HG02870 (cell line): ENCODE results near the gene AQP5.
"Not testable (repeated sequence)": the region's sequence is repeated elsewhere in the genome, so short reads cannot be mapped to it uniquely, and the experiment has no call there.

Experiments used
- ATAC-seq: cut with Tn5 transposase; IDR thresholded peaks from one replicate; pipeline ENCODE4 v1.9.1; 2021; ENCODE audit warnings: mild to moderate bottlenecking, moderate library complexity; ENCODE audit not compliant: unreplicated experiment

The AQP5 gene

GRCh38 chr12:49979016-49979586 lies 17.4 kb downstream of the AQP5 start:
- ATAC-seq, result no peak

GRCh38 chr12:49979791-49980190 lies 18.1 kb downstream of the AQP5 start:
- ATAC-seq, result no peak

- ATAC-seq, result no peak
Observed at GRCh38 chr12:49980501-49981349, 19.1 kb downstream of the AQP5 start.

- ATAC-seq, result no peak
Observed at GRCh38 chr12:49982246-49983087, 20.8 kb downstream of the AQP5 start.

- no peak for ATAC-seq
Observed at GRCh38 chr12:49983892-49984291, 22.2 kb downstream of the AQP5 start.

- no peak for ATAC-seq
Observed at GRCh38 chr12:49984476-49985359, 23.0 kb downstream of the AQP5 start.

- no peak for ATAC-seq
Observed at GRCh38 chr12:49985981-49986380, 24.3 kb downstream of the AQP5 start.

DNA sequence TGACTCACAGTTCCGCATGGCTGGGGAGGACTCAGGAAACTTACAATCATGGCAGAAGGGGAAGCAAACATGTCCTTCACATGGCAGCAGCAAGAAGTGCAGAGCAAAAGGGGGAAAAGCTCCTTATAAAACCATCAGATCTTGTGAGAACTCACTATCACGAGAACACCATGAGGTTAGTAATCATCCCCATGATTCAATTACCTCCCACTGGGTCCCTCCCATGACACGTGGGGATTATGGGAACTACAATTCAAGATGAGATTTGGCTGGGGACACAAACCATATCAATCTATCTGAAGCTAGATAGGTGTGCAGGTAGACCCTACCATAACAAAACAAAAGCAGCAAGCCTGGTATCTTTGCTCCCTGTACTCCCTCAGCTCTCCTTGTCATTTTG lies 24.8 kb downstream of the AQP5 start:
- not testable (repeated sequence) for ATAC-seq

DNA sequence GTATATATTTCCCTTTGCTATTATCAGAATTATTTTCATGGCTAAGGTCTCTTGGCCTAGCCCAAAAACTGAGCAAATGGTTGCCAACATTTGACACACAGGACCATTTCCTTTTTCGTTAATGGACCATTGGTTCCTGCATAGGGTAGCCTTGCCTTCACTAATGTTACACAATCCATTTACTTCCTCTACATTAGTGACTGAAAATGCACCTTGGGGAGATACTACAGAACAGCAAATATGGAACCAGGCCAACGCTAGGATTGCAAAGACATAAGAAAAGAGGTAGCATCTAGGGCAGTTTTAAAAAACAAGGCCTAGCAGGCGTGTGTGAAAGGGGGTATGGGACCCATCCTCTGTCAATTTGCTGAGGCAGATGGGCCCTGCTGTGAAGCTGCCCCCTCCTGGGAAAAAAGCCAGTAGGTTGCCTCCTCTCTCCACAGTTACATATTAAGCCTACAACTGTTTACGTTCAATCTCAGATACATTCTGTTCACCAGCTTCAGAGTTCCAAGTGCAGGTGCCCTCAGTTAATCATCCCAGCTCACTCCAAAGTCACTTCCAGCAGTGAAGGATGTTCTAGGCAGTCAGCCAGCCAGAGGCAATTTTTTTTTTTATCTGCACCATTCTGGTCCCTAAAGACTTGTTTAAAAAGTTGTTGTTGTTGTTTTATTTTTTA lies 26.1 kb downstream of the AQP5 start:
- ATAC-seq, result no peak

DNA sequence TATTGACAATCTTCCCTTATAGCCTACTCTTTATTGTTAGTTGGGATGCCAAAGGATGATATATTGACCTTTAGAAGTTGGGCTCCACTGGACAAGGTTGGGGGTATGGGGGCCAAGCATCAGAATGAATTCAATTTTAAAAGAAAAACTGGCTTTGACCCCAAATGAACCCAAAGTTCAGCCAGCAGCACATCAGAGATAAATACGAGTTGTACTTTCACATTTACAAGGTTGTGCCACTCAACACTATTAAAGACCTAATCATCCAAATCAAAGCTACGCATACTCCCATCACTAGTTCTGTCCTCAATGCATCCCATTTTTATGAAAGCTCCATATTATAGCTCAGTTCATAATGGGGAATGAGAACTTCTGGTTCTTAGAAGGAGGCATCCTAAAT lies 27.7 kb downstream of the AQP5 start:
- ATAC-seq, result not testable (repeated sequence)

DNA sequence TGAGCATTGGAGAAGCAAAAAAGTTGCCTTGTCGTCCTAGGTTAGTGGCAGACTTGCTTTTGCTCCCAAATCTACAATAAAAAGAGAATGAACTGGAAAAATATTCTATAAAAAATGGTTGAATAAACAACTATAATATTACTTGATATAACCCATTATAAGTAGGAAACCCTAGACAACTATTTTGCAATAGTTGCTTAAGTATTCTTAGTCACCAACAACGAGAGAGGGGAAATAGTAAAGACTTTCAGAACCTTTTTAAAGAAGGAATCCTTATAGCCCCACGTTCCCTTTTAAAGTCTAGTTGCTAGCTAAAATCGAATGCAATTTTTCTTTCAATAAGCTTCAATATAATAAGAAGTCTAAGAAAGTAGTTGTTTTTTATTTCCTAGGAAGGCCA lies 28.6 kb downstream of the AQP5 start:
- ATAC-seq, result no peak

DNA sequence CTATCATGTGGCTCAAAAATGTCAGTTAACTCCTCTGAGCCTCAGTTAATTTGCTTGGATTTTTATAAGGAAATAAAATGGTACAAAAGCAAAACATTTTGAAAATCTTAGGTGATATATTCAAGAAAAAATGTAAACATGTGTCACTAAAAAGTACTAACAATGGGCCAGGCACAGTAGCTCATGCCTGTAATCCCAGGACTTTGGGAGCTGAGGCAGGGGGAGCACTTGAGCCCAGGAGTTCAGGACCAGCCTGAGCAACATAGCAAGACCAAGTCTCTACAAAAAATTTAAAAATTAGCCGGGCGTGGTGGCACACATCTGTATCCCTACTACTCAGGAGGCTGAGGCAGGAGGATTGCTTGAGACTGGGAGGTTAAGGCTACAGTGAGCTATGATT lies 36.8 kb downstream of the AQP5 start:
- no peak for ATAC-seq

- ATAC-seq, result no peak
Observed at GRCh38 chr12:50003595-50003994, 41.9 kb downstream of the AQP5 start.

- ATAC-seq, result no peak
Observed at GRCh38 chr12:50004696-50005095, 43.0 kb downstream of the AQP5 start.

DNA sequence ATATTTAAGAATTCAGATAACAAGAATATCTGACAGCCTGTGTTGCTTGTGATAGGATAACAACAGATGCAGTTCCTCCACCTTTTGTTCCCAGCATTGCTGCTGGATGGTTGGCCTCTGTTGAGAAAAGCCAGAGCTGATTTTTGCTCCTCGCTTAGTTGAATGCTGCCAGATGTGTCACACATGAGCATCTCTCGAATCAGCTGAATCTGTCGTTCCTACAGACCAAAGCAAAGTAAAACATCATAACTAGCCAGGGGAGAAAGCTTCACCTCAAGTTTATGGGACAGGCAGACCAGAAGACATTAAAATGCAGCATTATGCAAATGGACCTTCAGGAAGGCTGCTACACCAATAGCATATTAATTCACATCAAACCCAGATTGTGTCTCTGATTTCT lies 43.5 kb downstream of the AQP5 start:
- no peak for ATAC-seq

- ATAC-seq, result no peak
Observed at GRCh38 chr12:50006280-50006679, 44.6 kb downstream of the AQP5 start.

GRCh38 chr12:50006754-50007442 lies 45.2 kb downstream of the AQP5 start:
- ATAC-seq, result no peak

- no peak for ATAC-seq
Observed at GRCh38 chr12:50013361-50014147, 51.9 kb downstream of the AQP5 start.

DNA sequence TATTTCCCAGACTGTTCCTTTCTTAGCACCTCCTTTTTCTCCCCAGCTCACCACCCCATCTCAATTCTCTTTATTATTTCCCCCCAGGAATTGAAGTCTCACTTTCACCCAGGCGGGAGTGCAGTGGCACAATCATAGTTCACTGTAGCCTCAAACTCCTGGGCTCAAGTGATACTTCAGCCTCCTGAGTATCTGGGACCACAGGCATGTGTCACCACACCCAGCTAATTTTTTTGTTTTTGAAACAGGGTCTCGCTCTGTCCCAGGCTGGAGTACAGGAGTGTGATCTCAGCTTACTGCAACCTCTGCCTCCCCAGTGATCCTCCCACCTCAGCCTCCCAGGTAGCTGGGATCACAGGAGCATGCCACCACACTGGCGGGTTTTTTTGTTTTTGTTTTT lies 52.7 kb downstream of the AQP5 start:
- ATAC-seq, result no peak
